WTC11 (cell line): Measurements from ENCODE around the gene P2RY10. TPM values are rescaled to one million over a fixed set of nuclear protein-coding genes. Genes with fewer than 3 reads are reported as not detected.

Source experiments
- ATAC-seq: fragments of 200-7000 bp; cut with Tn5 transposase; 2 replicates; pipeline ENCODE4 v1.10.0; 2021; ENCODE audit warnings: mild to moderate bottlenecking, moderate library complexity
- Bru-seq: library from RNA; stranded (reverse); fragments of 400-500 nt; gene quantifications from one replicate; lab custom pipeline; 2021; lab: Mats Ljungman, UMichigan
- CTCF ChIA-PET: fragments of 300-600 bp; sonication (Branson Sonifier 250); formaldehyde crosslinking; loops from one replicate; lab custom pipeline; 2021; ENCODE audit warnings: antibody characterized with exemption; lab: Charles Lee
- POLR2A ChIA-PET: fragments of 350-600 bp; sonication (Branson Sonifier 250); formaldehyde crosslinking; loops from one replicate; lab custom pipeline; 2021; ENCODE audit warnings: antibody characterized with exemption; lab: Charles Lee
- DNase-seq: peaks from one replicate; pipeline ENCODE4 v3.0.0; 2021; ENCODE audit warnings: low spot score
- H3K27ac Mint-ChIP-seq: 2 replicates; pipeline ENCODE4 v1.8.0; 2021; ENCODE audit warnings: mixed read lengths
- H3K27me3 Mint-ChIP-seq: 2 replicates; pipeline ENCODE4 v1.8.0; 2021; ENCODE audit warnings: low read depth, mild to moderate bottlenecking, moderate library complexity, mixed read lengths
- H3K36me3 Mint-ChIP-seq: 2 replicates; pipeline ENCODE4 v1.8.0; 2021; ENCODE audit warnings: mixed read lengths
- H3K4me1 Mint-ChIP-seq: 2 replicates; pipeline ENCODE4 v1.8.0; 2022; ENCODE audit warnings: mixed read lengths
- H3K4me3 Mint-ChIP-seq: 2 replicates; pipeline ENCODE4 v1.8.0; 2021; ENCODE audit warnings: mild to moderate bottlenecking, moderate library complexity, mixed read lengths
- H3K9me3 Mint-ChIP-seq: 2 replicates; pipeline ENCODE4 v1.8.0; 2021; ENCODE audit warnings: mixed read lengths
- E2F1 ChIP-seq: sonication (generic); formaldehyde crosslinking; IDR thresholded peaks from 2 replicates; pipeline ENCODE4 v1.8.0; 2022; ENCODE audit warnings: mild to moderate bottlenecking, missing genetic modification reagents
- ETV6 ChIP-seq: sonication (generic); formaldehyde crosslinking; IDR thresholded peaks from 2 replicates; pipeline ENCODE4 v1.8.1; 2022; ENCODE audit warnings: mild to moderate bottlenecking, missing genetic modification reagents
- FOXJ3 ChIP-seq: sonication (generic); formaldehyde crosslinking; IDR thresholded peaks from 2 replicates; pipeline ENCODE4 v1.9.0; 2021; ENCODE audit warnings: missing genetic modification reagents, mild to moderate bottlenecking, borderline replicate concordance
- FOXP4 ChIP-seq: sonication (generic); formaldehyde crosslinking; IDR thresholded peaks from 2 replicates; pipeline ENCODE4 v1.8.0; 2022; ENCODE audit warnings: mild to moderate bottlenecking, missing genetic modification reagents
- MXD4 ChIP-seq: fragments of 250-450 bp; sonication (Bioruptor Pico); IDR thresholded peaks from 2 replicates; pipeline ENCODE4 v1.8.0; 2021; ENCODE audit warnings: mild to moderate bottlenecking, moderate library complexity, borderline replicate concordance
- NR2C2 ChIP-seq: sonication (generic); formaldehyde crosslinking; IDR thresholded peaks from 2 replicates; pipeline ENCODE4 v1.8.0; 2022; ENCODE audit warnings: mild to moderate bottlenecking, missing genetic modification reagents
- OVOL2 ChIP-seq: fragments of 250-450 bp; sonication (Bioruptor Pico); IDR thresholded peaks from 2 replicates; pipeline ENCODE4 v1.9.0; 2021; ENCODE audit warnings: mild to moderate bottlenecking, borderline replicate concordance
- ZNF121 ChIP-seq: sonication (generic); formaldehyde crosslinking; IDR thresholded peaks from 2 replicates; pipeline ENCODE4 v1.8.0; 2023; ENCODE audit warnings: missing genetic modification reagents
- ZNF138 ChIP-seq: sonication (generic); formaldehyde crosslinking; conservative IDR thresholded peaks from 2 replicates; pipeline ENCODE4 v1.8.1; 2022; ENCODE audit warnings: mild to moderate bottlenecking, moderate library complexity, missing genetic modification reagents
- ZNF219 ChIP-seq: sonication (generic); formaldehyde crosslinking; IDR thresholded peaks from 2 replicates; pipeline ENCODE4 v1.8.0; 2023; ENCODE audit warnings: missing genetic modification reagents, mild to moderate bottlenecking, borderline replicate concordance
- ZNF232 ChIP-seq: sonication (generic); formaldehyde crosslinking; IDR thresholded peaks from 2 replicates; pipeline ENCODE4 v1.8.0; 2022; ENCODE audit warnings: mild to moderate bottlenecking, missing genetic modification reagents
- ZNF425 ChIP-seq: fragments of 250-450 bp; sonication (Bioruptor Pico); conservative IDR thresholded peaks from 2 replicates; pipeline ENCODE4 v1.9.0; 2021; ENCODE audit warnings: mild to moderate bottlenecking
- ZNF532 ChIP-seq: fragments of 250-450 bp; sonication (Bioruptor Pico); IDR thresholded peaks from 2 replicates; pipeline ENCODE4 v1.9.0; 2021; ENCODE audit warnings: mild to moderate bottlenecking, borderline replicate concordance
- ZSCAN18 ChIP-seq: fragments of 250-450 bp; sonication (Bioruptor Pico); IDR thresholded peaks from 2 replicates; pipeline ENCODE4 v2.1.2; 2022; ENCODE audit warnings: mild to moderate bottlenecking, moderate library complexity
- long read RNA-seq, 3 experiments: library from RNA in 1 of 3; library from capped mRNA in 1 of 3; library from polyadenylated mRNA in 1 of 3; unstranded in 2 of 3; stranded (forward) in 1 of 3; transcript quantifications; one replicate each; pipeline ENCODE4 v2.0.0, GENCODE V29; 2021
- total RNA-seq: library from RNA; stranded (reverse); gene quantifications from 3 replicates; pipeline ENCODE4 v1.2.3, GENCODE V29; 2021

The P2RY10 gene
- 0.09 to 0.23 TPM in 2 of 3 replicates, not detected in the other for total RNA-seq
- not detected for Bru-seq, nascent RNA
- long read RNA-seq, experiment 1: 0 reads
- long read RNA-seq, experiment 2: 0 reads
- long read RNA-seq, experiment 3: 0 reads

GRCh38 chrX:78945186-78945912, at the start of gene P2RY10:
Gene P2RY10, plus strand, starts transcription at chrX:78945391. Its CDS starts 15,130 bp downstream, at chrX:78960521.
- H3K4me3 Mint-ChIP-seq: no peak within 1 kb of the TSS
- H3K4me1 Mint-ChIP-seq: no peaks in the 10 kb centered on the region
- no peak for TF ChIP-seq FOXP4 (CRISPR knock-in tag)
- H3K27me3 Mint-ChIP-seq: no peaks in the 10 kb centered on the region
- no peak for DNase-seq
- ChIA-PET CTCF (no interaction called here), POLR2A (no interaction called here)
- no peak for ATAC-seq
- no peak within 1 kb of the TSS for H3K27ac Mint-ChIP-seq
- no peaks in the 10 kb centered on the region for H3K9me3 Mint-ChIP-seq
- no peaks in the 10 kb centered on the region for H3K36me3 Mint-ChIP-seq

- ATAC-seq (no peak), DNase-seq (no peak)
- peaks cover 3% of the 10 kb centered on the region; the same call in 1 of the 2 replicates for H3K36me3 Mint-ChIP-seq
- ChIA-PET CTCF (no interaction called here), POLR2A (no interaction called here)
- no peak overlapping the region for H3K4me3 Mint-ChIP-seq
- no peak overlapping the region for H3K27ac Mint-ChIP-seq
- peaks cover 24% of the 10 kb centered on the region for H3K9me3 Mint-ChIP-seq
- no peaks in the 10 kb centered on the region for H3K27me3 Mint-ChIP-seq
- TF ChIP-seq FOXJ3 (CRISPR knock-in tag): no peak
- no peak for TF ChIP-seq OVOL2 (CRISPR knock-in tag)
- no peak for TF ChIP-seq ZNF121
- no peak for TF ChIP-seq ZNF138
- no peaks in the 10 kb centered on the region for H3K4me1 Mint-ChIP-seq
Observed at GRCh38 chrX:78922754-78923153, 22.4 kb upstream of the P2RY10 start.

GRCh38 chrX:78923198-78924015, 21.8 kb upstream of the P2RY10 start:
- Mint-ChIP-seq H3K36me3 (peaks cover 6% of the 10 kb centered on the region; the same call in 1 of the 2 replicates), H3K27me3 (no peaks in the 10 kb centered on the region), H3K9me3 (peaks cover 30% of the 10 kb centered on the region), H3K4me3 (no peak overlapping the region), H3K27ac (no peak overlapping the region), H3K4me1 (no peaks in the 10 kb centered on the region)
- ChIA-PET POLR2A (no interaction called here), CTCF (no interaction called here)
- ATAC-seq (no peak), DNase-seq (no peak)
- TF ChIP-seq ZNF532 (CRISPR knock-in tag): no peak
- no peak for TF ChIP-seq FOXP4 (CRISPR knock-in tag)
- TF ChIP-seq MXD4 (CRISPR knock-in tag): no peak
- no peak for TF ChIP-seq ZSCAN18
- TF ChIP-seq ZNF232 (CRISPR knock-in tag): no peak
- TF ChIP-seq ETV6: no peak
- no peak for TF ChIP-seq ZNF425
- TF ChIP-seq E2F1 (CRISPR knock-in tag): no peak
- TF ChIP-seq NR2C2 (CRISPR knock-in tag): no peak
- no peak for TF ChIP-seq ZNF219 (CRISPR knock-in tag)
